Measurements from ENCODE around the gene IFIT1B.

Gene IFIT1B

GRCh38 chr10:89395141-89395540 lies 17.3 kb downstream of the IFIT1B start:
- WGBS (ENCODE audit: extremely low coverage, insufficient coverage, low lambda C conversion rate), result no CpG with 5 or more reads among the region's 2 CpGs
- Histone ChIP-seq H3K4me3 (ENCODE audit: low read length) (no peak overlapping the region), H3K56ac (ENCODE audit: low read length) (no peak overlapping the region)

GRCh38 chr10:89398003-89398749 lies 20.3 kb downstream of the IFIT1B start:
- H2AK5ac ChIP-seq (ENCODE audit: low read length), result no peak overlapping the region
- H2BK15ac ChIP-seq (replicated peaks; ENCODE audit: low read depth), result no peak overlapping the region
- H2BK5ac ChIP-seq (ENCODE audit: low read length), result no peak overlapping the region
- H3K9ac ChIP-seq (ENCODE audit: low read length), result no peak overlapping the region
- H3K79me2 ChIP-seq (ENCODE audit: control insufficient read depth, insufficient read depth, low read length), result no peaks in the 10 kb centered on the region
- no peak for DNase-seq
- no peak overlapping the region for H3K4ac ChIP-seq (ENCODE audit: low read depth, low read length)
- no peak overlapping the region for H4K8ac ChIP-seq (ENCODE audit: low read depth, low read length)
- no peaks in the 10 kb centered on the region for H3K27me3 ChIP-seq (ENCODE audit: insufficient read depth, low read length, poor library complexity)
- H3K56ac ChIP-seq (ENCODE audit: low read length), result no peak overlapping the region
- H3K27ac ChIP-seq (ENCODE audit: low read depth, low read length), result no peak overlapping the region
- no peak overlapping the region for H3K23ac ChIP-seq (ENCODE audit: low read length)
- H3K4me2 ChIP-seq (ENCODE audit: low read length), result no peak overlapping the region
- H3K36me3 ChIP-seq (ENCODE audit: control insufficient read depth, insufficient read depth, low read length), result no peaks in the 10 kb centered on the region
- no peaks in the 10 kb centered on the region for H3K79me1 ChIP-seq (ENCODE audit: low read length)
- H3K4me1 ChIP-seq (ENCODE audit: control insufficient read depth, low read depth, low read length), result no peaks in the 10 kb centered on the region
- WGBS (ENCODE audit: extremely low coverage, insufficient coverage, low lambda C conversion rate), result no CpG with 5 or more reads among the region's 5 CpGs
- H3K18ac ChIP-seq (ENCODE audit: low read length), result no peak overlapping the region
- no peak overlapping the region for H2BK120ac ChIP-seq (ENCODE audit: low read depth, low read length)
- H4K5ac ChIP-seq (ENCODE audit: low read length), result no peak overlapping the region
- H3K4me3 ChIP-seq (ENCODE audit: low read length), result no peak overlapping the region

More at GRCh38 chr10:89395141-89395540, 17.3 kb downstream of the IFIT1B start:
- H2BK120ac ChIP-seq (ENCODE audit: low read depth, low read length), result no peak overlapping the region
- no peak overlapping the region for H3K18ac ChIP-seq (ENCODE audit: low read length)
- no peaks in the 10 kb centered on the region for H3K36me3 ChIP-seq (ENCODE audit: control insufficient read depth, insufficient read depth, low read length)
- H2AK5ac ChIP-seq (ENCODE audit: low read length), result no peak overlapping the region
- no peak overlapping the region for H4K8ac ChIP-seq (ENCODE audit: low read depth, low read length)
- no peak for DNase-seq
- no peak overlapping the region for H3K4ac ChIP-seq (ENCODE audit: low read depth, low read length)
- H4K5ac ChIP-seq (ENCODE audit: low read length), result no peak overlapping the region
- no peak overlapping the region for H3K9ac ChIP-seq (ENCODE audit: low read length)
- H2BK5ac ChIP-seq (ENCODE audit: low read length), result no peak overlapping the region
- H3K79me1 ChIP-seq (ENCODE audit: low read length), result no peaks in the 10 kb centered on the region
- no peak overlapping the region for H3K23ac ChIP-seq (ENCODE audit: low read length)
- no peaks in the 10 kb centered on the region for H3K79me2 ChIP-seq (ENCODE audit: control insufficient read depth, insufficient read depth, low read length)
- H3K4me1 ChIP-seq (ENCODE audit: control insufficient read depth, low read depth, low read length), result no peaks in the 10 kb centered on the region
- H3K4me2 ChIP-seq (ENCODE audit: low read length), result no peak overlapping the region
- no peaks in the 10 kb centered on the region for H3K27me3 ChIP-seq (ENCODE audit: insufficient read depth, low read length, poor library complexity)
- no peak overlapping the region for H2BK15ac ChIP-seq (replicated peaks; ENCODE audit: low read depth)
- H3K27ac ChIP-seq (ENCODE audit: low read depth, low read length), result no peak overlapping the region

- no peak overlapping the region for H3K27ac ChIP-seq (ENCODE audit: low read depth, low read length)
Measured at GRCh38 chr10:89399956-89400355, 22.1 kb downstream of the IFIT1B start.

GRCh38 chr10:89403043-89403442 lies 25.2 kb downstream of the IFIT1B start:
- H2BK15ac ChIP-seq (replicated peaks; ENCODE audit: low read depth), result no peak overlapping the region
- no peak overlapping the region for H3K23ac ChIP-seq (ENCODE audit: low read length)
- H3K79me2 ChIP-seq (ENCODE audit: control insufficient read depth, insufficient read depth, low read length), result no peaks in the 10 kb centered on the region
- H3K9ac ChIP-seq (ENCODE audit: low read length), result no peak overlapping the region
- no peak overlapping the region for H3K56ac ChIP-seq (ENCODE audit: low read length)
- H3K36me3 ChIP-seq (ENCODE audit: control insufficient read depth, insufficient read depth, low read length), result no peaks in the 10 kb centered on the region
- DNase-seq, result no peak
- H3K18ac ChIP-seq (ENCODE audit: low read length), result no peak overlapping the region
- no peaks in the 10 kb centered on the region for H3K27me3 ChIP-seq (ENCODE audit: insufficient read depth, low read length, poor library complexity)
- H4K5ac ChIP-seq (ENCODE audit: low read length), result no peak overlapping the region
- no peaks in the 10 kb centered on the region for H3K79me1 ChIP-seq (ENCODE audit: low read length)
- WGBS (ENCODE audit: extremely low coverage, insufficient coverage, low lambda C conversion rate), result no CpG with 5 or more reads among the region's 2 CpGs
- no peak overlapping the region for H2BK5ac ChIP-seq (ENCODE audit: low read length)
- no peak overlapping the region for H3K4me2 ChIP-seq (ENCODE audit: low read length)
- no peak overlapping the region for H2BK120ac ChIP-seq (ENCODE audit: low read depth, low read length)
- no peak overlapping the region for H2AK5ac ChIP-seq (ENCODE audit: low read length)
- H3K27ac ChIP-seq (ENCODE audit: low read depth, low read length), result no peak overlapping the region
- no peak overlapping the region for H3K4ac ChIP-seq (ENCODE audit: low read depth, low read length)
- H3K4me1 ChIP-seq (ENCODE audit: control insufficient read depth, low read depth, low read length), result no peaks in the 10 kb centered on the region
- H4K8ac ChIP-seq (ENCODE audit: low read depth, low read length), result no peak overlapping the region
- H3K4me3 ChIP-seq (ENCODE audit: low read length), result no peak overlapping the region

More at GRCh38 chr10:89399956-89400355, 22.1 kb downstream of the IFIT1B start:
- Histone ChIP-seq H3K4me2 (ENCODE audit: low read length) (no peak overlapping the region), H3K18ac (ENCODE audit: low read length) (no peak overlapping the region), H3K79me1 (ENCODE audit: low read length) (no peaks in the 10 kb centered on the region), H3K9ac (ENCODE audit: low read length) (no peak overlapping the region), H3K23ac (ENCODE audit: low read length) (no peak overlapping the region), H2BK5ac (ENCODE audit: low read length) (no peak overlapping the region), H3K36me3 (ENCODE audit: control insufficient read depth, insufficient read depth, low read length) (no peaks in the 10 kb centered on the region), H2BK120ac (ENCODE audit: low read depth, low read length) (no peak overlapping the region), H3K79me2 (ENCODE audit: control insufficient read depth, insufficient read depth, low read length) (no peaks in the 10 kb centered on the region), H4K8ac (ENCODE audit: low read depth, low read length) (no peak overlapping the region), H3K4me3 (ENCODE audit: low read length) (no peak overlapping the region), H3K4ac (ENCODE audit: low read depth, low read length) (no peak overlapping the region), H4K5ac (ENCODE audit: low read length) (no peak overlapping the region), H2AK5ac (ENCODE audit: low read length) (no peak overlapping the region), H3K27me3 (ENCODE audit: insufficient read depth, low read length, poor library complexity) (no peaks in the 10 kb centered on the region), H3K4me1 (ENCODE audit: control insufficient read depth, low read depth, low read length) (no peaks in the 10 kb centered on the region), H3K56ac (ENCODE audit: low read length) (no peak overlapping the region), H2BK15ac (replicated peaks; ENCODE audit: low read depth) (no peak overlapping the region)
- WGBS (ENCODE audit: extremely low coverage, insufficient coverage, low lambda C conversion rate), result no CpG with 5 or more reads among the region's 1 CpG
- DNase-seq, result no peak

- WGBS (ENCODE audit: extremely low coverage, insufficient coverage, low lambda C conversion rate), result no CpG with 5 or more reads among the region's 11 CpGs
- no peak overlapping the region for H3K9ac ChIP-seq (ENCODE audit: low read length)
- DNase-seq, result no peak
- H3K56ac ChIP-seq (ENCODE audit: low read length), result no peak overlapping the region
- no peak overlapping the region for H4K8ac ChIP-seq (ENCODE audit: low read depth, low read length)
- no peak overlapping the region for H3K27ac ChIP-seq (ENCODE audit: low read depth, low read length)
- no peak overlapping the region for H3K4me2 ChIP-seq (ENCODE audit: low read length)
- H3K79me1 ChIP-seq (ENCODE audit: low read length), result no peaks in the 10 kb centered on the region
- no peak overlapping the region for H3K18ac ChIP-seq (ENCODE audit: low read length)
- no peaks in the 10 kb centered on the region for H3K36me3 ChIP-seq (ENCODE audit: control insufficient read depth, insufficient read depth, low read length)
- no peaks in the 10 kb centered on the region for H3K4me1 ChIP-seq (ENCODE audit: control insufficient read depth, low read depth, low read length)
- H3K27me3 ChIP-seq (ENCODE audit: insufficient read depth, low read length, poor library complexity), result no peaks in the 10 kb centered on the region
- no peaks in the 10 kb centered on the region for H3K79me2 ChIP-seq (ENCODE audit: control insufficient read depth, insufficient read depth, low read length)
- H3K4me3 ChIP-seq (ENCODE audit: low read length), result no peak overlapping the region
- H4K5ac ChIP-seq (ENCODE audit: low read length), result no peak overlapping the region
- no peak overlapping the region for H2BK5ac ChIP-seq (ENCODE audit: low read length)
- H3K23ac ChIP-seq (ENCODE audit: low read length), result no peak overlapping the region
- H3K4ac ChIP-seq (ENCODE audit: low read depth, low read length), result no peak overlapping the region
- H2BK120ac ChIP-seq (ENCODE audit: low read depth, low read length), result no peak overlapping the region
- no peak overlapping the region for H2BK15ac ChIP-seq (replicated peaks; ENCODE audit: low read depth)
- no peak overlapping the region for H2AK5ac ChIP-seq (ENCODE audit: low read length)
Measured at GRCh38 chr10:89404104-89405047, 26.5 kb downstream of the IFIT1B start.

Data from mesendoderm (in vitro differentiated cells).